Gastroesophageal sphincter (tissue), 3 donors: ENCODE results near the gene CNOT10.

Experiments
- CTCF ChIP-seq, 4 experiments: fragments of 200-600 bp in 2 of 4; fragments of 450-650 bp in 2 of 4; sonication (generic) in 1 of 4; IDR thresholded peaks; one replicate each; pipeline ENCODE4 v1.5.1; 2017 to 2019; ENCODE audit warnings: antibody characterized with exemption in 4 of 4, mild to moderate bottlenecking in 2 of 4, moderate library complexity in 2 of 4
- POLR2AphosphoS5 ChIP-seq: sonication (generic); formaldehyde crosslinking; IDR thresholded peaks from one replicate; pipeline ENCODE4 v1.6.1; 2017; ENCODE audit warnings: antibody characterized with exemption

- no peak for TF ChIP-seq CTCF (IDR thresholded peaks at IDR 0.05)
- no peak for TF ChIP-seq POLR2AphosphoS5
These were observed 131.7 kb downstream of the CNOT10 start for GRCh38 chr3:32816439-32817256.
